Trophoblast cell (in vitro differentiated cells and primary cell): ENCODE measurements around the gene KRT1.

Experiments
- DNase-seq, 2 donors: peaks; one replicate each; pipeline ENCODE4 v3.0.0-alpha.2; 2016
- H2AFZ ChIP-seq: 2 replicates; pipeline ENCODE4 v1.6.1; 2013; ENCODE audit warnings: low read length, moderate library complexity, mild to moderate bottlenecking; ENCODE audit not compliant: insufficient read depth, poor library complexity
- H2AK5ac ChIP-seq: 2 replicates; pipeline ENCODE4 v1.6.1; 2013; ENCODE audit warnings: mild to moderate bottlenecking, low read length
- H2BK120ac ChIP-seq: 2 replicates; pipeline ENCODE4 v1.6.1; 2013; ENCODE audit warnings: low read length, mild to moderate bottlenecking, moderate library complexity; ENCODE audit not compliant: insufficient read depth, poor library complexity
- H2BK12ac ChIP-seq: 2 replicates; pipeline ENCODE4 v1.6.1; 2013; ENCODE audit warnings: mild to moderate bottlenecking, low read length, moderate library complexity
- H2BK5ac ChIP-seq: 2 replicates; pipeline ENCODE4 v1.6.1; 2013; ENCODE audit warnings: low read length, low read depth, moderate library complexity, mild to moderate bottlenecking; ENCODE audit not compliant: poor library complexity
- H3K14ac ChIP-seq: 2 replicates; pipeline ENCODE4 v1.6.1; 2013; ENCODE audit warnings: mild to moderate bottlenecking, low read length
- H3K18ac ChIP-seq: 2 replicates; pipeline ENCODE4 v1.6.1; 2013; ENCODE audit warnings: mild to moderate bottlenecking, low read length
- H3K23ac ChIP-seq: 2 replicates; pipeline ENCODE4 v1.6.1; 2013; ENCODE audit warnings: low read length
- H3K27ac ChIP-seq: 2 replicates; pipeline ENCODE4 v1.5.1; 2013; ENCODE audit warnings: low read depth, mild to moderate bottlenecking, inconsistent platforms, low read length, moderate library complexity
- H3K27me3 ChIP-seq: 2 replicates; pipeline ENCODE4 v1.6.1; 2013; ENCODE audit warnings: inconsistent platforms, mild to moderate bottlenecking, low read length, moderate library complexity; ENCODE audit not compliant: insufficient read depth
- H3K36me3 ChIP-seq, 2 experiments: 1 replicate in 1 of 2; 2 replicates in 1 of 2; pipeline ENCODE4 v1.6.1; 2013; ENCODE audit warnings: low read length in 2 of 2, mild to moderate bottlenecking in 2 of 2, moderate library complexity in 1 of 2; ENCODE audit not compliant: insufficient read depth in 2 of 2, control insufficient read depth in 1 of 2
- H3K4ac ChIP-seq: 2 replicates; pipeline ENCODE4 v1.6.1; 2013; ENCODE audit warnings: low read depth, mild to moderate bottlenecking, low read length, moderate library complexity
- H3K4me1 ChIP-seq, 2 experiments: 1 replicate in 1 of 2; 2 replicates in 1 of 2; pipeline ENCODE4 v1.6.1; 2013; ENCODE audit warnings: low read length in 2 of 2, mild to moderate bottlenecking in 2 of 2, moderate library complexity in 1 of 2; ENCODE audit not compliant: insufficient read depth in 2 of 2, control insufficient read depth in 1 of 2
- H3K4me2 ChIP-seq: 2 replicates; pipeline ENCODE4 v1.6.1; 2013; ENCODE audit warnings: inconsistent platforms, mild to moderate bottlenecking, low read length, moderate library complexity
- H3K4me3 ChIP-seq: 2 replicates; pipeline ENCODE4 v1.5.1; 2013; ENCODE audit warnings: mild to moderate bottlenecking, low read depth, low read length, inconsistent platforms
- H3K79me1 ChIP-seq: one replicate; pipeline ENCODE4 v1.6.1; 2013; ENCODE audit warnings: low read length
- H3K79me2 ChIP-seq: 2 replicates; pipeline ENCODE4 v1.6.1; 2013; ENCODE audit warnings: low read length, mild to moderate bottlenecking; ENCODE audit not compliant: control insufficient read depth, insufficient read depth, poor library complexity
- H3K9ac ChIP-seq: 2 replicates; pipeline ENCODE4 v1.6.1; 2013; ENCODE audit warnings: mild to moderate bottlenecking, low read length
- H3K9me3 ChIP-seq: 2 replicates; pipeline ENCODE4 v1.6.1; 2013; ENCODE audit warnings: low read depth, mild to moderate bottlenecking, control low read depth, inconsistent platforms, low read length; ENCODE audit not compliant: insufficient read depth
- H4K12ac ChIP-seq: 2 replicates; pipeline ENCODE4 v1.6.1; 2013; ENCODE audit warnings: low read depth, mild to moderate bottlenecking, low read length, moderate library complexity
- H4K8ac ChIP-seq: 2 replicates; pipeline ENCODE4 v1.6.1; 2013; ENCODE audit warnings: low read depth, mild to moderate bottlenecking, low read length, moderate library complexity
- H4K91ac ChIP-seq: one replicate; pipeline ENCODE4 v1.6.1; 2013; ENCODE audit warnings: low read depth, mild to moderate bottlenecking, low read length, moderate library complexity
- WGBS: extraction: QIAGEN DNeasy Blood & Tissue Kit; methylation state at CpG from one replicate; pipeline ENCODE4 v1.1.7; 2013; ENCODE audit warnings: missing lambda C conversion rate; ENCODE audit not compliant: insufficient read length, insufficient coverage; ENCODE audit errors: extremely low coverage; 5-methylcytosine and 5-hydroxymethylcytosine counted together

KRT1 gene

DNA sequence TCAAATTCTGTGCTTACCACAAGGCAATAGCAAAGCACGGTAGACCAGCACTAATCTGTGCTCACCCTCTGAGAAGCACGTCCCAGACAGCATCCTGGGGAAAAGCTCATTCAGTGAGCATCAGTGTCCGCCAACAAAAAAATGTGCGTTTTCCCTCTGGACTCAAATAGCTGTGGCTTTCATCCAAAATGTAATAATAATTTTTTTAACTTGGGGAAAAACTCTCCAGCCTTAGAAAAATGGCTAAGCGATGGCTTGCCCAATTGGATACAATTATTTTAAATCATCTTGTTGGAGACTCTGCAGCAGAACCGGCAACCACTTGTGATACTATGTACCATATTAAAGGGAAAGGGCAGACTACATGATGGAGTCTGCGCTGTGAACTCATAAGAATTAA is 24.3 kb upstream of the KRT1 start:
- Histone ChIP-seq H3K14ac (no peak overlapping the region), H4K12ac (no peak overlapping the region), H3K4ac (no peak overlapping the region), H3K9me3 (no peaks in the 10 kb centered on the region), H3K18ac (no peak overlapping the region), H4K8ac (no peak overlapping the region), H4K91ac (no peak overlapping the region), H2BK12ac (no peak overlapping the region), H3K4me3 (no peak overlapping the region), H2BK5ac (no peak overlapping the region), H3K23ac (no peak overlapping the region), H3K79me1 (no peaks in the 10 kb centered on the region), H2BK120ac (no peak overlapping the region), H3K36me3 (no peaks in the 10 kb centered on the region), H3K27me3 (no peaks in the 10 kb centered on the region), H3K9ac (no peak overlapping the region), H3K4me1 (no peaks in the 10 kb centered on the region), H2AFZ (no peak overlapping the region), H2AK5ac (no peak overlapping the region), H3K27ac (no peak overlapping the region), H3K79me2 (no peaks in the 10 kb centered on the region), H3K4me2 (no peak overlapping the region)
- no peak for DNase-seq
- no CpG with 5 or more reads among the region's 7 CpGs for WGBS

DNA sequence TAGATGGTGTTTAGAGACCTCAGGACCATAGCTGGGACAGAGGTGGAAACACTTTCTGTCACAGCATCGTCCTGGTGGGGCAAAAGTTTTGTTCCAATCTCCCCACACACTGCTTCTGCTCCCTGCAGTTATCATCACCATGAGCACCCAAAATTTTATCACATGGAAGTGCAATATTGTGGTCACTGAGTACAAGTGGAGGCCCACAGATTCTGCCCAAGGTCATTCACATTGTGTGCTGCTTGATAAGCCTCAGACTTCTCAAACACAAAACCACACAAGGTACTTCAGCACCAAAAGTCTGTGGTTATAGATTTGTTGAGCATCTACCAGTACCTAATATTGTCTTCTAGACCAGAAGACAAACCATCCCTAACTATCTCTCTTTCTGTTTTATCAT is 23.7 kb upstream of the KRT1 start:
- Histone ChIP-seq H4K8ac (no peak overlapping the region), H3K4ac (no peak overlapping the region), H4K12ac (no peak overlapping the region), H4K91ac (no peak overlapping the region), H2AFZ (no peak overlapping the region), H2AK5ac (no peak overlapping the region), H2BK120ac (no peak overlapping the region), H3K27me3 (no peaks in the 10 kb centered on the region), H3K9ac (no peak overlapping the region), H3K27ac (no peak overlapping the region), H3K79me2 (no peaks in the 10 kb centered on the region), H2BK5ac (no peak overlapping the region), H3K36me3 (no peaks in the 10 kb centered on the region), H3K79me1 (no peaks in the 10 kb centered on the region), H3K23ac (no peak overlapping the region), H2BK12ac (no peak overlapping the region), H3K4me2 (no peak overlapping the region), H3K14ac (no peak overlapping the region), H3K4me3 (no peak overlapping the region), H3K18ac (no peak overlapping the region), H3K9me3 (no peaks in the 10 kb centered on the region), H3K4me1 (no peaks in the 10 kb centered on the region)
- WGBS = no CpG with 5 or more reads among the region's 1 CpG
- DNase-seq = no peak

DNA sequence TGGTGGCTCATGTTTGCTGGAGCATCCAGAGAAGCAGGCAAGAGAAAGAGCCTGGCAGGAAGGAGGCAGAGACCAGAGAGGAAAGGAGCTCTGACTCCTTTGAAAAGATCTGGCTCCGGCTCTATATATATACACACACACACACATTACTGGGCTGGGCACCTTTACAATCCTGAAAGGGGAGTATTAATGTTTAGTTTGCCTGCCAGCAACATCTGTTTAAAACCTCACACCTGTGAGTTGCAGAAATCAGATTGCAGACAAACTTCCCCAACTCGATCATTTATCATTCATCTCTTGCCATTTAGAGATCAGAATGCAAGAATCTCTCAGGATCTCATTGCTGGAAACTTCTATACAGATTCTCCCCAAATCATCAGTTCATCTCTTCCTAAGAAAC is 23.2 kb upstream of the KRT1 start, which contains the start of gene KRT77:
TSS of gene KRT77 (minus strand) at position 101 of the 400 bp plus-strand sequence. CDS start at position 11, 90 bp downstream.
- Histone ChIP-seq H3K23ac (no peak within 1 kb of the TSS), H3K9ac (no peak within 1 kb of the TSS), H2BK12ac (no peak within 1 kb of the TSS), H3K36me3 (no peaks in the 10 kb centered on the region), H2BK5ac (no peak within 1 kb of the TSS), H2AFZ (no peak within 1 kb of the TSS), H4K12ac (no peak within 1 kb of the TSS), H4K8ac (no peak within 1 kb of the TSS), H2BK120ac (no peak within 1 kb of the TSS), H3K27ac (no peak within 1 kb of the TSS), H3K79me1 (no peaks in the 10 kb centered on the region), H3K9me3 (no peaks in the 10 kb centered on the region), H3K4me3 (no peak within 1 kb of the TSS), H3K18ac (no peak within 1 kb of the TSS), H2AK5ac (no peak within 1 kb of the TSS), H3K4me2 (no peak within 1 kb of the TSS), H3K4me1 (no peaks in the 10 kb centered on the region), H3K4ac (no peak within 1 kb of the TSS), H4K91ac (no peak within 1 kb of the TSS), H3K27me3 (no peaks in the 10 kb centered on the region), H3K14ac (no peak within 1 kb of the TSS), H3K79me2 (no peaks in the 10 kb centered on the region)
- no peak for DNase-seq
- WGBS = no CpG with 5 or more reads among the region's 2 CpGs

- no peaks in the 10 kb centered on the region for H3K9me3 ChIP-seq
- H3K79me1 ChIP-seq = no peaks in the 10 kb centered on the region
- H3K4ac ChIP-seq = no peak overlapping the region
- no peak overlapping the region for H3K18ac ChIP-seq
- no peaks in the 10 kb centered on the region for H3K79me2 ChIP-seq
- H3K27me3 ChIP-seq = no peaks in the 10 kb centered on the region
- H3K4me2 ChIP-seq = no peak overlapping the region
- H4K12ac ChIP-seq = no peak overlapping the region
- no peak overlapping the region for H3K9ac ChIP-seq
- no peak overlapping the region for H2BK12ac ChIP-seq
- H4K91ac ChIP-seq = no peak overlapping the region
- no peaks in the 10 kb centered on the region for H3K4me1 ChIP-seq
- H3K4me3 ChIP-seq = no peak overlapping the region
- H4K8ac ChIP-seq = no peak overlapping the region
- no peak overlapping the region for H3K23ac ChIP-seq
- no peak overlapping the region for H3K14ac ChIP-seq
- no peak overlapping the region for H2BK5ac ChIP-seq
- H3K27ac ChIP-seq = no peak overlapping the region
- WGBS = 100% methylated on average over 1 of the region's 2 CpGs
- no peak overlapping the region for H2AK5ac ChIP-seq
- DNase-seq = no peak
- H2BK120ac ChIP-seq = no peak overlapping the region
- H2AFZ ChIP-seq = no peak overlapping the region
- no peaks in the 10 kb centered on the region for H3K36me3 ChIP-seq
Observed at GRCh38 chr12:52702338-52702737, 22.1 kb upstream of the KRT1 start.
